Activated T-cell treated with anti-CD3 and anti-CD28 coated beads, Interleukin-2, amount 50 U/mL, for 72 hours (primary cell): ENCODE measurements around the gene ZNF524. TPM values are rescaled to one million over a fixed set of nuclear protein-coding genes. Genes with fewer than 3 reads are reported as not detected.
"Not testable (repeated sequence)": the region's sequence is repeated elsewhere in the genome, so short reads cannot be mapped to it uniquely, and the experiment has no call there.

Experiments
- ATAC-seq, 2 donors: fragments of 150-1000 bp; cut with Tn5 transposase; replicated peaks in 1 of 2; 2 replicates each; pipeline ENCODE4 v1.10.0; 2021; ENCODE audit warnings: moderate library complexity in 2 of 2, mild to moderate bottlenecking in 1 of 2
- DNase-seq, 2 donors: peaks; one replicate each; pipeline ENCODE4 v3.0.0; 2021 to 2022; ENCODE audit warnings: mixed read lengths in 1 of 2
- H3K27ac Mint-ChIP-seq: one replicate; pipeline ENCODE4 v1.8.0; 2022; ENCODE audit warnings: mild to moderate bottlenecking, moderate library complexity, mixed read lengths
- H3K27me3 Mint-ChIP-seq: one replicate; pipeline ENCODE4 v1.8.0; 2022; ENCODE audit warnings: low read depth, mixed read lengths
- H3K36me3 Mint-ChIP-seq, 2 donors: one replicate each; pipeline ENCODE4 v1.8.0; 2022; ENCODE audit warnings: mixed read lengths in 2 of 2, mild to moderate bottlenecking in 1 of 2; ENCODE audit not compliant: insufficient read depth in 2 of 2
- H3K4me1 Mint-ChIP-seq: one replicate; pipeline ENCODE4 v1.8.0; 2022; ENCODE audit warnings: low read depth, mixed read lengths
- H3K4me3 Mint-ChIP-seq, 2 donors: one replicate each; pipeline ENCODE4 v1.8.0; 2022; ENCODE audit warnings: mild to moderate bottlenecking in 2 of 2, mixed read lengths in 2 of 2, moderate library complexity in 2 of 2
- H3K9me3 Mint-ChIP-seq, 2 donors: one replicate each; pipeline ENCODE4 v1.8.0; 2022; ENCODE audit warnings: mixed read lengths in 2 of 2
- total RNA-seq, 2 donors: library from RNA; stranded (reverse); gene quantifications; one replicate each; pipeline ENCODE4 v1.2.3, GENCODE V29; 2022

ZNF524 gene
- total RNA-seq, 2 donors from 2014 or later = 26.2 to 32.3 TPM

DNA sequence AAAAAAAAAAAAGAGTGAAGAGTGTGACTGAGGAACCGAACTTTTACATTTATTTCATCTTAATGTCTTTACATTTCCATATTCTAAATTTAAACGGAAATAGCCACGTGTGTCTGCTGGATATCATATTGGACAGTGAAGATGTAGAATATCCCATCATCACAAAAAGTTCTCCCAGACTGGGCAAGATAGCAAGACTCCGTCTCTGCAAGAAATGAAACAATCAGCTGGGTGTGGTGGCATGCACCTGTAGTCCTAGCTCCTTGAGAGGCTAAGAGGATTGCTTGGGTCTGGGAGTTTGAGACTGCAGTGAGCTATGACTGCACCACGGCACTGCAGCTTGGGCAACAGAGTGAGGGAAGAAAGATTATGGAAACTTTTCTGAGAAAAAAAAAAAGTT lies 23.3 kb upstream of the ZNF524 start:
- Mint-ChIP-seq H3K4me3 (peak overlapping the region; percentile 9 to 18), H3K27ac (no peak overlapping the region), H3K9me3 (no peaks in the 10 kb centered on the region), H3K36me3 (peaks cover 6 to 9% of the 10 kb centered on the region in 2 donors), H3K27me3 (no peaks in the 10 kb centered on the region), H3K4me1 (peaks cover 17% of the 10 kb centered on the region)
- no peak for DNase-seq
- no peak for ATAC-seq

DNA sequence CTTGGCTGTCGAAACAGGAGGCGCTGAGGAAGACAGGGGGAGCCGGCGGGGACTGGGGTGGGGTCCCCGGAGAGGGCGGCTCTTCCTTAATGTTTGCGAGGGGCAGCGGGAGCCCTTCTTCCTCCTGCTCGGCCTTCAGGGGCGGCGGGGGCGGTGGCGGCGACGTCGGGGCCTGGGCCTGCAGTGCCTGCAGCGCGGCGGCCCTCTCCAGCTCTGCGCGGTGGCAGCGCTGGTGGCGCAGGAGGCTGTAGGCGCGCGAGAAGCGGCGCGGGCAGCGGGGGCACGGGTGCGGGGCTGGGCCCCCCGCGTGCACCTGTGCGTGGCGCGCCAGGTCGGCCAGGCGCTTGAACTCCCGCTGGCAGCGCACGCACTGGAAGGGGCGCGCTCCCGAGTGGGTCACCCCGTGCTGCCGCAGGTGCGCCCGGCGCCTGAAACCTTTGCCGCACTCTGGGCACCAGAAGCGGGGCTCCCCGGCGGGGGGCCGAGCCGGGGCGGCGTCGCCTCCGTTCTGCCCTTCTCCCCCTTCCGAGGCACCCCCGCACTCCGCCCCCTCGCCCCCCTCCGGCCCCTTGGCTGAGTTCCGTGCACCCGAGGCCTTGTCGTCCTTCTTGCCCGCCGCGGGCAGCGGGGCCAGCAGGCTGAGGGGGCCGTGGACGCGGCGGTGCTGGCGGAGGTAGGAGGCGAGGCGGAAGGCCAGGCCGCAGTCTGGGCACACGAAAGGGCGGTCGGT lies 21.9 kb upstream of the ZNF524 start:
- ATAC-seq (no peak), DNase-seq (no peak)
- peaks cover 20% of the 10 kb centered on the region for H3K4me1 Mint-ChIP-seq
- H3K36me3 Mint-ChIP-seq = peaks cover 6 to 9% of the 10 kb centered on the region in 2 donors
- H3K9me3 Mint-ChIP-seq = no peaks in the 10 kb centered on the region
- H3K27me3 Mint-ChIP-seq = no peaks in the 10 kb centered on the region
- no peak overlapping the region for H3K4me3 Mint-ChIP-seq
- no peak overlapping the region for H3K27ac Mint-ChIP-seq

GRCh38 chr19:55578761-55579747 lies 21.0 kb upstream of the ZNF524 start:
- no peaks in the 10 kb centered on the region for H3K27me3 Mint-ChIP-seq
- peaks cover 20% of the 10 kb centered on the region for H3K4me1 Mint-ChIP-seq
- peak overlapping the region; percentile 84 to 93 for H3K4me3 Mint-ChIP-seq
- no peaks in the 10 kb centered on the region for H3K9me3 Mint-ChIP-seq
- DNase-seq (no peak), ATAC-seq (no peak)
- H3K36me3 Mint-ChIP-seq = peaks cover 6 to 9% of the 10 kb centered on the region in 2 donors
- H3K27ac Mint-ChIP-seq = peak overlapping the region; percentile 79

DNA sequence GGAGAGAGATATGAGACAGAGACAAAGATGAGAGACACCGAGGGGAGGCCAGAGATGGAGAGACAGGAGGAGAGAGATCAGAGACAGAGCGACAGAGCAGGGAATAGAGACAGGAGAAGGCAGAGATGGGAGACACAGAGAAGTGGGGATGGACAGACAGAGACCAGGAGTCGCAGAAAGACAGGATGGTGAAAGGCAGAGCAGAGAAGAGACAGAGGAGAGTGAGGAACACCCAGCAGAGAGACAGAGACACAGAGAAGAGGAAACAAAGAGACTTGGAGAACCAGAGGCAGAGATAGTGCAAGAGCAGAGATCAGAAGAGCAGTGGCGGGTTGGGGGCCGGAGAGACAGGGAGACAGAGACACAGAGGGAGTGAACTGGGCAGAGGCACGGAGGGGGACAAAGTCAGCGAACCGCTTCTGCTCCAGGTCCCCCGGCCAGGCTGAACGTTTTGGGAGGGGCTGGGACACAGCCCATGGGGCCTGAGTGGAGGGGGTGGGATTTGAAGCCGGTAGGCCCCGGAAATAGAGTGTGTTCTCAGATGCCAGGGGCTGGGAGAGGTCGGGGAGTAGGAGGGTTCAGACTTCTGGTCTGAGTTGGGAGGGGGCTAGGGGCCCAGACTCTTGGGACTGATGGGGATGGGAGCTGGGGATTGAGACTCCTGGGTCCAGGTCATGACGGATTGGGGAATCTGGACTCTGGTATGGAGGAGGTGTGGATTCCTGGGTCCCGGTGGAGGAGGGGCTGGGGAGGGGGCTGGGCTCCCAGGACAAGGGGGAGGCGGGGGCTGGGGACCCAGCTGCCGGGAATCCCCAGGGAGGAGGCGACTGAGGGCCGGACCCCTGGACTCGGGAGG lies 20.1 kb upstream of the ZNF524 start:
- no peak for DNase-seq

DNA sequence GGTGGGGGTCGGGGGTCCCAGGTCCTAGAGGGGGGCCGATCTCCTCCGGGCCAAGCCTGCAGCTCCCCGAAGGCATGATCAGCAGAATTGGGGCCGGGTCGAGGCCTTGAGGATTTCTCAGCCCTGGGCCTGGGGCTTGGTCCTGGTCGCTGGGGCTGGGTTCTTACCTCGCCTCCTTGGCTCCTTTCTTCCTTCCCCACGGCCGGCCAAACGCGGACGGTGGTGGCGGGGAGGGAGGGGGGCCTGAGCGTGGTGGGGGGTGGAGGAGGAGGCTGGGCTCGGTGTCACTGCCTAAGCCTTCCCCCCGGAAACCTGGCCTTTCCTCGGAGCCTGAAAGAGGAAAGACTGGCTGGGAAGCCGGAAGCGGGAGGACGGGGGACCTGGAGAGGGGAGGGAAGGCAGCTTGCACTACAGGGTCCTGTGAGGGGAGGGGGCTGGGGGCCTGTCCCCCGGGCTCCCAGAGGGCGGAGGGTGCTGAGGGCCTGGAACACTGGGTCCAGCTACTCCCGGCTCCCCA lies 19.4 kb upstream of the ZNF524 start, which contains the start of gene ZNF579:
TSS of gene ZNF579 (minus strand) at position 221 of the 517 bp plus-strand sequence. CDS start 1,209 bp downstream, outside the sequence.
- H3K4me3 Mint-ChIP-seq = peak within 1 kb of the TSS; percentile 84 to 93
- H3K27ac Mint-ChIP-seq = peak within 1 kb of the TSS; percentile 79
- H3K27me3 Mint-ChIP-seq = no peaks in the 10 kb centered on the region
- DNase-seq = peak; percentile 82 to 85
- peaks cover 27% of the 10 kb centered on the region for H3K4me1 Mint-ChIP-seq
- peak; percentile 77 to 89 for ATAC-seq
- peaks cover 6 to 9% of the 10 kb centered on the region in 2 donors for H3K36me3 Mint-ChIP-seq
- H3K9me3 Mint-ChIP-seq = no peaks in the 10 kb centered on the region

More for the DNA sequence above, 20.1 kb upstream of the ZNF524 start:
- peak; percentile 28 to 30 for ATAC-seq
- peak overlapping the region; percentile 84 to 93 for H3K4me3 Mint-ChIP-seq
- H3K27me3 Mint-ChIP-seq = no peaks in the 10 kb centered on the region
- peaks cover 6 to 9% of the 10 kb centered on the region in 2 donors for H3K36me3 Mint-ChIP-seq
- H3K4me1 Mint-ChIP-seq = peaks cover 21% of the 10 kb centered on the region
- no peaks in the 10 kb centered on the region for H3K9me3 Mint-ChIP-seq
- H3K27ac Mint-ChIP-seq = peak overlapping the region; percentile 79

- Mint-ChIP-seq H3K4me1 (peaks cover 33% of the 10 kb centered on the region), H3K36me3 (peaks cover 6 to 9% of the 10 kb centered on the region in 2 donors), H3K27me3 (no peaks in the 10 kb centered on the region), H3K9me3 (no peaks in the 10 kb centered on the region), H3K27ac (no peak overlapping the region), H3K4me3 (peak overlapping the region; percentile 84 to 93)
- ATAC-seq = no peak
- peak in 1 of 2 donors; percentile 35 for DNase-seq
Observed at GRCh38 chr19:55581145-55581822, 18.8 kb upstream of the ZNF524 start.

DNA sequence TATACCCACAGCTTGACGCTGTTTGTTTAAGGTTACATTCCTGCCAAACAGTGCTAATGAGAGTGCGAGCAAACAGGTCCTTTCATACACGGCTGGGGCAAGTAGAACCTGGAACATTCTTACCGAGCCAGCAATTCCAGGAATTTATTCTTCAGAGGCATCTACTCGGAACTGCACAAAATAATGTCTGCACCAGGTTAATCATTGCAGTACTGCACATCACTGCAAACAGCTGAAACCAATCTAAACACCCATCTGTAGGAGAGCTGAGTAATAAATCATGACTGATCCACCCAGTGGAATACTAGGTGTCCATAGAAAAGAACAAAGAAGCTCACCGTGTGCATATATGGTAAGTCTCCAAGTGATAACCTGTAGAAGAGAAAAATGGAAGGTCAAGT lies 18.3 kb upstream of the ZNF524 start:
- no peaks in the 10 kb centered on the region for H3K9me3 Mint-ChIP-seq
- H3K27me3 Mint-ChIP-seq = no peaks in the 10 kb centered on the region
- peaks cover 36% of the 10 kb centered on the region for H3K4me1 Mint-ChIP-seq
- peaks cover 6 to 8% of the 10 kb centered on the region in 2 donors for H3K36me3 Mint-ChIP-seq
- H3K27ac Mint-ChIP-seq = no peak overlapping the region
- no peak for ATAC-seq
- DNase-seq = no peak
- H3K4me3 Mint-ChIP-seq = peak overlapping the region; percentile 7 to 84

DNA sequence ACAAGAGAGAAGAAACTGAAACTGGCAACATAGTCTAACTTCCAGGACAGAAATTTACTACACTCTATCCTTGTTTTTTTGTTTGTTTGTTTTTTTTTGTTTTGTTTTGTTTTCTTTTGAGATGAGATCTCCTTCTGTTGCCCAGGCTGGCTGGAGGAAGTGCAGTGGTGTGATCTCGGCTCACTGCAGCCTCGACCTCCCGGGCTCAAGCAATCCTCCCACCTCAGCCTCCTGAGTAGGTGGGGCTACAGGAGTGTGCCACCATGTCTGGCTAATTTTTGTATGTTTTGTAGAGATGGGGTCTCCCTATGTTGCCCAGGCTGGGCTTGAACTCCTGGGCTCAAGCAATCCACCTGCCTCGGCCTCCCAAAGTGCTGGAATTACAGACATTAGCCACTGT lies 17.8 kb upstream of the ZNF524 start:
- H3K27me3 Mint-ChIP-seq, DNase-seq, H3K27ac Mint-ChIP-seq, ATAC-seq, H3K36me3 Mint-ChIP-seq, H3K9me3 Mint-ChIP-seq: not testable (repeated sequence)
- H3K4me1 Mint-ChIP-seq = peaks cover 40% of the 10 kb centered on the region
- peak overlapping the region in 1 of 2 donors; percentile 0 for H3K4me3 Mint-ChIP-seq

DNA sequence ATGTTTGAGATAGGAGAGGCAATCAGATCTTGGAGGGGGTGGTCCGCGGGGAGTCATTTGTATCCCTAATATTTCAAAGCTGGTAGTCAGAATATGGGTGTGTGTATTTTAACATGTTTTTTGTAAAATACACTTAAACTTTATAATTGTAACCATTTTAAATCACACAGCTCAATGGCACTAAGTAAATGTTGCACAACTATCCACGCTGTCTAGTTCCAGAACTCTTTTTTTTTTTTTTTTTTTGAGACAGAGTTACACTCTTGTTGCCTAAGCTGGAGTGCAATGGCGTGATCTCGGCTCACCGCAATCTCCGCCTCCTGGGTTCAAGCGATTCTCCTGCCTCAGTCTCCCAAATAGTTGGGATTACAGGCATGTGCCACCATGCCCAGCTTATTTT lies 16.2 kb upstream of the ZNF524 start:
- not testable (repeated sequence) for H3K27me3 Mint-ChIP-seq, ATAC-seq, H3K4me3 Mint-ChIP-seq, H3K9me3 Mint-ChIP-seq, DNase-seq, H3K36me3 Mint-ChIP-seq, H3K27ac Mint-ChIP-seq
- peaks cover 47% of the 10 kb centered on the region for H3K4me1 Mint-ChIP-seq

DNA sequence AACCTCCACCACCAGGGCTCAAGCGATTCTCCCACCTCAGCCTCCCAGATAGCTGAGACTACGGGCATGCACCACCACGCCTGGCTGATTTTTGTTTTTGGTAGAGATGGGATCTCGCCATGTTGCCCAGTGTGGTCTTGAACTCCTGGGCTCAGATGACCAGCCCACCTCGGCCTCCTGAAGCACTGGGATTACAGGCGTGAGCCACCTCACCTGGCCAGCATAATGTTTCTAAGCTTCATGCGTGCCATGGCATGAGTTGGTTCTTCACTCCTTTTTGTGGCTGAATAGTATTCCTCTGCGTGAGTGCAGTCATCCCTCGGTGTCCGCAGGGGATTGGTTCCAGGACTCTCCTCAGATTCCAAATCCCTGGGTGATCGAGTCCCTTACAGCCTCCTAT lies 15.2 kb upstream of the ZNF524 start:
- H3K4me3 Mint-ChIP-seq = peak overlapping the region; percentile 70 to 87
- DNase-seq = no peak
- no peaks in the 10 kb centered on the region for H3K9me3 Mint-ChIP-seq
- no peak for ATAC-seq
- H3K36me3 Mint-ChIP-seq = peaks cover under 1% of the 10 kb centered on the region in 2 donors
- no peak overlapping the region for H3K27ac Mint-ChIP-seq
- no peaks in the 10 kb centered on the region for H3K27me3 Mint-ChIP-seq
- peaks cover 42% of the 10 kb centered on the region for H3K4me1 Mint-ChIP-seq

GRCh38 chr19:55585658-55586339 lies 14.3 kb upstream of the ZNF524 start:
- ATAC-seq = peak; percentile 45 to 56
- no peaks in the 10 kb centered on the region for H3K36me3 Mint-ChIP-seq
- H3K27ac Mint-ChIP-seq = no peak overlapping the region
- DNase-seq = peak; percentile 58 to 70
- no peaks in the 10 kb centered on the region for H3K27me3 Mint-ChIP-seq
- no peaks in the 10 kb centered on the region for H3K9me3 Mint-ChIP-seq
- H3K4me3 Mint-ChIP-seq = peak overlapping the region; percentile 70 to 87
- peaks cover 38% of the 10 kb centered on the region for H3K4me1 Mint-ChIP-seq
